Sigmoid colon (tissue), 7 donors: ENCODE measurements around the gene BANP. TPM values are rescaled to one million over a fixed set of nuclear protein-coding genes. Genes with fewer than 3 reads are reported as not detected.
"Not testable (repeated sequence)": the region's sequence is repeated elsewhere in the genome, so short reads cannot be mapped to it uniquely, and the experiment has no call there.

Source experiments
- DNase-seq: peaks from one replicate; pipeline ENCODE4 v3.0.0-alpha.2; 2019
- H3K27ac ChIP-seq, 4 donors: fragments of 200-600 bp; sonication (generic); one replicate each; pipeline ENCODE4 v1.5.1; 2016 to 2019; ENCODE audit warnings: mild to moderate bottlenecking in 1 of 4
- H3K27me3 ChIP-seq, 3 donors: fragments of 200-600 bp; sonication (generic); one replicate each; pipeline ENCODE4 v1.5.1; 2019; ENCODE audit warnings: mild to moderate bottlenecking in 1 of 3
- H3K36me3 ChIP-seq, 4 donors: fragments of 200-600 bp; sonication (generic); one replicate each; pipeline ENCODE4 v1.5.1; 2016 to 2019
- H3K4me1 ChIP-seq, 4 donors: fragments of 200-600 bp; sonication (generic); one replicate each; pipeline ENCODE4 v1.5.1; 2017 to 2019
- H3K4me3 ChIP-seq, 4 donors: fragments of 200-600 bp; sonication (generic); one replicate each; pipeline ENCODE4 v1.5.1; 2017 to 2019; ENCODE audit warnings: mild to moderate bottlenecking in 2 of 4, moderate library complexity in 1 of 4
- H3K9me3 ChIP-seq, 4 donors: fragments of 200-600 bp in 3 of 4; sonication (generic) in 3 of 4; one replicate each; pipeline versions ENCODE4 v1.5.1 to v1.6.1; 2013 to 2019
- EP300 ChIP-seq, 4 donors: sonication (generic); formaldehyde crosslinking; IDR thresholded peaks; one replicate each; pipeline ENCODE4 v1.6.1; 2017; ENCODE audit warnings: antibody characterized with exemption in 4 of 4
- POLR2A ChIP-seq, 2 donors: fragments of 450-650 bp; IDR thresholded peaks; one replicate each; pipeline ENCODE4 v1.6.1; 2016; ENCODE audit warnings: antibody characterized with exemption in 2 of 2, mild to moderate bottlenecking in 2 of 2, moderate library complexity in 2 of 2
- POLR2AphosphoS5 ChIP-seq, 4 donors: sonication (generic); formaldehyde crosslinking; IDR thresholded peaks; one replicate each; pipeline ENCODE4 v1.6.1; 2017; ENCODE audit warnings: antibody characterized with exemption in 4 of 4
- WGBS, 2 donors: extraction: QIAGEN DNeasy Blood & Tissue Kit; methylation state at CpG; one replicate each; pipeline ENCODE4 v1.1.7; 2013; 5-methylcytosine and 5-hydroxymethylcytosine counted together
- intact Hi-C: fragments of 100-400 bp; cut with DNase I; formaldehyde crosslinking; loops from one replicate; pipeline ENCODE4 v1.15.1; 2023
- polyA plus RNA-seq, 3 donors: library from polyadenylated mRNA; stranded (reverse); fragments of 200-250 nt; gene quantifications; one replicate each; pipeline ENCODE4 v1.2.3, GENCODE V29; 2013
- total RNA-seq, 4 donors: library from RNA; depleted of rRNA; stranded (reverse); fragments of >200 nt; gene quantifications; one replicate each; pipeline ENCODE4 v1.1.0, GENCODE V29; 2016
- TF ChIP-seq, protein P1 (sequence below), 4 experiments: fragments of 450-650 bp in 3 of 4; fragments of 200-600 bp in 1 of 4; IDR thresholded peaks; one replicate each; pipeline ENCODE4 v1.5.1; 2016 to 2019; ENCODE audit warnings: antibody characterized with exemption in 4 of 4, mild to moderate bottlenecking in 3 of 4, moderate library complexity in 2 of 4
- donor health status: healthy with polysubstance abuse.
- donor health status: Bipolar disorder and iron deficiency.
- donor health status: healthy.

BANP gene
- total and polyA plus RNA-seq, 7 donors: 8.4 to 31.0 (median 17.4) TPM

DNA sequence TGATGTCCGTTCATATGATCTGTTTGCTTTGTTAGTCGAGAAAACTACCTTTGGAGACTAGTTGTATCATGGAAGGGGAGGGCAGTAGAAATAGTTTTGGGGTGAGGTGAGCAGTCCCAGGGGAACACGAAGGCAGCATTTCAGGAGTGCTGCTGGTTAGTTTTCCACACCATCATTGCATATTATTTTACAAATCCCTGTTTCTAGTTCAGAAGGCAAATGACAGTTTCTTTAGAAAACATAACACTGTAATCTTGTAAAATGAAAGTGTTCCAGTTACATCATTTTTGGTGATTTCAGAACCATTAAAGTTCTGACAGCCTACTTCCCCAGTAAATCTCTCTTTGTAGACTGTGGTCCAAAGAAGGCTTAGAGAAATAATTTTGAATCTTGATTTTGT is 25.4 kb downstream of the BANP start:
- H3K9me3 ChIP-seq: peaks cover 0 to 3% (median 3%) of the 10 kb centered on the region in 4 donors
- no peak overlapping the region for H3K27ac ChIP-seq
- H3K4me3 ChIP-seq: no peak overlapping the region
- peaks cover 0 to 13% (median 2%) of the 10 kb centered on the region in 4 donors for H3K36me3 ChIP-seq
- intact Hi-C loops: no loop called here
- peak; percentile 42 for DNase-seq
- no peaks in the 10 kb centered on the region for H3K27me3 ChIP-seq
- TF ChIP-seq POLR2AphosphoS5 (IDR thresholded peaks at IDR 0.05) (no peak), POLR2A (IDR thresholded peaks at IDR 0.05) (no peak), EP300 (IDR thresholded peaks at IDR 0.05) (no peak)
- TF ChIP-seq, protein P1, sequence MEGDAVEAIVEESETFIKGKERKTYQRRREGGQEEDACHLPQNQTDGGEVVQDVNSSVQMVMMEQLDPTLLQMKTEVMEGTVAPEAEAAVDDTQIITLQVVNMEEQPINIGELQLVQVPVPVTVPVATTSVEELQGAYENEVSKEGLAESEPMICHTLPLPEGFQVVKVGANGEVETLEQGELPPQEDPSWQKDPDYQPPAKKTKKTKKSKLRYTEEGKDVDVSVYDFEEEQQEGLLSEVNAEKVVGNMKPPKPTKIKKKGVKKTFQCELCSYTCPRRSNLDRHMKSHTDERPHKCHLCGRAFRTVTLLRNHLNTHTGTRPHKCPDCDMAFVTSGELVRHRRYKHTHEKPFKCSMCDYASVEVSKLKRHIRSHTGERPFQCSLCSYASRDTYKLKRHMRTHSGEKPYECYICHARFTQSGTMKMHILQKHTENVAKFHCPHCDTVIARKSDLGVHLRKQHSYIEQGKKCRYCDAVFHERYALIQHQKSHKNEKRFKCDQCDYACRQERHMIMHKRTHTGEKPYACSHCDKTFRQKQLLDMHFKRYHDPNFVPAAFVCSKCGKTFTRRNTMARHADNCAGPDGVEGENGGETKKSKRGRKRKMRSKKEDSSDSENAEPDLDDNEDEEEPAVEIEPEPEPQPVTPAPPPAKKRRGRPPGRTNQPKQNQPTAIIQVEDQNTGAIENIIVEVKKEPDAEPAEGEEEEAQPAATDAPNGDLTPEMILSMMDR (IDR thresholded peaks at IDR 0.05): no peak
- WGBS, 2 donors: 78 to 82% methylated on average over 3 of the region's 3 CpGs
- no peaks in the 10 kb centered on the region for H3K4me1 ChIP-seq

DNA sequence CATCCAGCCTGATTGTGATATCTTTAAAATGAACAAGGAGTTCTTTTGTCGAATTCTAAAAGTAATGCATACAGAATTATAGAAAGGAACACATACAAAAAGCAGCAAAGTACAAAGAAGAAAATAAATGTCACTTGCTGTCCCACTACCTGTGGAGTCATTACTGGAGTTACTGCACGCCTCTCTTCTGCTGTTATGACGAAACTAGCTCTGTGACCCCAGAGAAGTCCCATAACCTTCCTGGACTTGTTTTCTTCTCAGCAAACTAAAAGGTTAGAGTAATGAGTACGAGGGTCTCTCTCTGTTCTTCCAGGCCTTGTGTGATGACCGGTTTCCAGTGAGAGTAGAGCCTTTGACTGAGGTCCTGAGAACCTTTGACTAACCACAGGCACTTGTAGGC is 26.9 kb downstream of the BANP start:
- DNase-seq: no peak
- intact Hi-C loops: no loop called here
- Histone ChIP-seq H3K4me1 (no peaks in the 10 kb centered on the region), H3K27ac (no peak overlapping the region), H3K9me3 (no peaks in the 10 kb centered on the region), H3K4me3 (no peak overlapping the region), H3K36me3 (peaks cover 0 to 20% (median 2%) of the 10 kb centered on the region in 4 donors), H3K27me3 (no peaks in the 10 kb centered on the region)
- TF ChIP-seq, protein P1 (IDR thresholded peaks at IDR 0.05): no peak
- TF ChIP-seq EP300 (IDR thresholded peaks at IDR 0.05) (no peak), POLR2AphosphoS5 (IDR thresholded peaks at IDR 0.05) (no peak), POLR2A (IDR thresholded peaks at IDR 0.05) (no peak)
- 88 to 90% methylated on average over 5 of the region's 5 CpGs for WGBS, 2 donors

DNA sequence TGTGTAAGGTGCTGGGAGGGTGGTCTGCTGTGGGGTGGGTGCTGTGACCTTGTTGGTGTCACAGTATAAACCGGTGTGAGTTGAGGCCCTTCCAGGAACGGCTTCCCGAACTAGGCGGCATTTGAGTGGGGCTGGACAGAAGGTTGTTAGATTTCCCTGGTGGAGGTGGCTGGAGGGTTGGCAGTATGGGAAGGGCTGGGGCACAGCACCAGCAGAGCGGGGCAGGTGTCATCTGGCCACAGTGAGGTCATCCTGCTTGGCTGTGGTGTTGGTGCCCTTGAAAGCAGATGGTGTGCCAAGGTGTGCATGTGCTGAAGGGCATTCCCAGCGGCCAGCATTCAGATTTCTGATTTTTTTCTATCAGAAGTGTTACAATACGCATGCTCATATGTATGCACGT is 28.1 kb downstream of the BANP start:
- 81 to 96% methylated on average over 8 of the region's 8 CpGs for WGBS, 2 donors
- Histone ChIP-seq H3K4me1 (no peaks in the 10 kb centered on the region), H3K27me3 (no peaks in the 10 kb centered on the region), H3K9me3 (no peaks in the 10 kb centered on the region), H3K36me3 (peaks cover 0 to 22% (median 2%) of the 10 kb centered on the region in 4 donors), H3K27ac (no peak overlapping the region), H3K4me3 (no peak overlapping the region)
- intact Hi-C loops: no loop called here
- peak; percentile 29 for DNase-seq
- no peak for TF ChIP-seq POLR2A (IDR thresholded peaks at IDR 0.05)
- TF ChIP-seq, protein P1 (IDR thresholded peaks at IDR 0.05): no peak
- no peak for TF ChIP-seq POLR2AphosphoS5 (IDR thresholded peaks at IDR 0.05)
- TF ChIP-seq EP300 (IDR thresholded peaks at IDR 0.05): no peak

DNA sequence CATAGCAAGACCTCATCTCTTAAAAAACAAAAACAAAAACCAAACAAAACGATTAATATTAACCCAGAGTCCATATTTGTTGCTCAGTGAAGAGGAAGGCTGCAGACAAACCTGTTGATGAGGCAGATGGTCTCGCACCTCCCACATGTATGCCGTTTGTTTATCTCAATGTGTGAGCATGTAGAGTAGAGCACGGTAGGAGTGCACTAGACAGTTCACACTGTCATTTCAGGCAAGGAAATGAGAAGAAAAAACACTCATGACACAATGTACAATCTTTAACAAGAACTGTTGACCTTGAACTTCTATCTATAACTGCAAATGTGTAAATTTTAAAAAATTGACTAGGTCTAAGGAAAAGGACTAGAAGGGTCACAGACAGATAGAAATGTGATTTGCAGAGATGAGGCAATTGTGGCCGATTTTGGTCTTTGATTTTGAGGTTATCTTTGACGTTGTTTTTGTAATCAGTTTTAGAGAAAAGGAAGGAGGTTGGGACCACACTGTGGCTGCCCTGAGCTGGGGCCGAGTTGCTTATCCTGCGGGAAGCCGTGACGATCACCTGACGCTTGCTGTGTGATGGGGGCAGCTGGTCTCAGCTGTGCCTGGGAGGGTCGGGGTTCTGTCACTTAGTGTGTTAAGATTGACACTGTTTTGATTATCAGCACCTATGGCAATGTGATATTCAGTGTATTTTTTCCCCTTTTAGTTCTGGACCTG is 28.8 kb downstream of the BANP start:
- not testable (repeated sequence) for H3K9me3 ChIP-seq, H3K27ac ChIP-seq, H3K4me1 ChIP-seq, H3K4me3 ChIP-seq, H3K27me3 ChIP-seq
- peak; percentile 27 for DNase-seq
- H3K36me3 ChIP-seq: peaks cover 0 to 29% (median under 1%) of the 10 kb centered on the region in 4 donors
- WGBS, 2 donors: 83 to 84% methylated on average over 12 of the region's 12 CpGs
- intact Hi-C loops: loop anchor here (10.0 kb wide), 1 partner anchor 455 kb away; no protein-coding TSS in a partner anchor

DNA sequence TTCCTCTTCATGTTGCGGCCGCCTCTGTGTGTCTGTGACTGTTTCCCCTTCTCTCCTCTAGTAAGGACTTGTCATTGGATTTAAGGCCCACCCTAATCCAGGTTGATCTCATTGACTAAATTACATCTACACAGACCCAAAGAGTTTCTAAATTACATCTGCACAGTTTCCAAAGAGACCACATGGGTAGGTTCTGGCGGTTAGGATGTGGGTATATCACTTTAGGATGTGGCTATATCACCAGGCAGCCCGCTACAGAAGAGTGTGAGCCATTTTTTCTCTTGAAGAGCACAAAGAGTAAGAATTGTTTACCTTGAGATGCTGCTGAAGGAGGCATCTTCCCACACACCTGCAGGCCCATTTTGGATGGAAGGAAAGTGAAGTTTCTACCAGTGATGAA is 30.1 kb downstream of the BANP start:
- not testable (repeated sequence) for H3K27me3 ChIP-seq, H3K9me3 ChIP-seq, H3K27ac ChIP-seq, H3K4me3 ChIP-seq, H3K4me1 ChIP-seq
- intact Hi-C loops: loop anchor here (10.0 kb wide), 1 partner anchor 453 kb away; no protein-coding TSS in a partner anchor
- peak; percentile 4 for DNase-seq
- peaks cover 0 to 34% (median 0%) of the 10 kb centered on the region in 4 donors for H3K36me3 ChIP-seq
- WGBS, 2 donors: 77 to 84% methylated on average over 4 of the region's 4 CpGs
